ENCODE measurements around the gene CCDC110.

DNA sequence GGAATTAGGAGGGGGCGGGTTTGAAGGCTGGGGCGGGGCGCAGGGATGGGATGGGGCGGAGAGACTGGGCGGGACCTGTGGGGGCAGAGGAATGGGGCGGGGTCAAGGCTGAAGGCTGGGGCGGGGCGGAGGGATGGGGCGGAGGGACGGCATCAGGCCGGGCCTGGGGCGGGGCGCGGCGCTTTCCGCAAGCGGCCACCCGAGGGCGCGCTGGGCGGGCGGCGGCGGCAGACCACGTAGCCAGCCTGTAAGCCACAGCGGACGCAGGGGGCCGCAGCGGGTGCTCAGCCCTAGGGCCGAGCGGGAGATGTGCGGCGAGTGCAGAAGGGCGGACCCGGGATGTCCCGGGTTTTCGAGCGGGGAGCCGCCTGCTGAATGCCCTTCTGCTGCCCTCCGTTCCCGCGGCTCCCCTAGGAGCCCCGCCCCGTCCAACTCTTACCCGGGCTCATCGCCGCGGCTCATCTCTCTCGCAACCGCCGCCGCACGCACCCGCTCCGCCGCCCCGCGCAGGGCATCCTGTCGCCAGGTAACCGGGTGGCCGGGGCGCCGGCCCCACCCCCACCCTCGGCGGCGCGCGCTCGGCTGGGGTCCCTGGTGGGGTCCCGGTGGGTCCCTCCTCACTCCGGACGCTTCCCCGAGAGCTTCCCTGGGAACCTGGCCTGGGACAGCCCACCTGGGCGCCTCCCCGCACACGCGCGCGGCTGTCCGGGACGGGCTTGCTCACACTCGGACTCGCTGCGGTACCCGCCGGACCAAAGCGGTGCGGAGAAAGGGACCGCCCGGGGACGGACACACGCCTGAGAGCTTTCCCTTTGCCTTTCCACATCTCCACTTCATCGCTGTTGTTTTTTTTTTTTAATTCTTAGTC lies at the start of gene CCDC110:
- TF ChIP-seq, protein P1, sequence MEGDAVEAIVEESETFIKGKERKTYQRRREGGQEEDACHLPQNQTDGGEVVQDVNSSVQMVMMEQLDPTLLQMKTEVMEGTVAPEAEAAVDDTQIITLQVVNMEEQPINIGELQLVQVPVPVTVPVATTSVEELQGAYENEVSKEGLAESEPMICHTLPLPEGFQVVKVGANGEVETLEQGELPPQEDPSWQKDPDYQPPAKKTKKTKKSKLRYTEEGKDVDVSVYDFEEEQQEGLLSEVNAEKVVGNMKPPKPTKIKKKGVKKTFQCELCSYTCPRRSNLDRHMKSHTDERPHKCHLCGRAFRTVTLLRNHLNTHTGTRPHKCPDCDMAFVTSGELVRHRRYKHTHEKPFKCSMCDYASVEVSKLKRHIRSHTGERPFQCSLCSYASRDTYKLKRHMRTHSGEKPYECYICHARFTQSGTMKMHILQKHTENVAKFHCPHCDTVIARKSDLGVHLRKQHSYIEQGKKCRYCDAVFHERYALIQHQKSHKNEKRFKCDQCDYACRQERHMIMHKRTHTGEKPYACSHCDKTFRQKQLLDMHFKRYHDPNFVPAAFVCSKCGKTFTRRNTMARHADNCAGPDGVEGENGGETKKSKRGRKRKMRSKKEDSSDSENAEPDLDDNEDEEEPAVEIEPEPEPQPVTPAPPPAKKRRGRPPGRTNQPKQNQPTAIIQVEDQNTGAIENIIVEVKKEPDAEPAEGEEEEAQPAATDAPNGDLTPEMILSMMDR (IDR thresholded peaks at IDR 0.05) = peak; percentile 57
- TF ChIP-seq TAF1 (IDR thresholded peaks at IDR 0.05; ENCODE audit: borderline replicate concordance, low read depth, low read length) (no peak), MXI1 (IDR thresholded peaks at IDR 0.05; ENCODE audit: low read depth, low read length) (no peak), POLR2AphosphoS5 (IDR thresholded peaks at IDR 0.05; ENCODE audit: low read depth, low read length) (no peak), JUND (IDR thresholded peaks at IDR 0.05) (no peak), RAD21 (IDR thresholded peaks at IDR 0.05; ENCODE audit: low read length) (peak; percentile 66), EP300 (IDR thresholded peaks at IDR 0.05; ENCODE audit: borderline replicate concordance in 1 of 2, low read depth in 1 of 2, low read length in 1 of 2) (no peak), RFX5 (IDR thresholded peaks at IDR 0.05; ENCODE audit: low read length) (no peak), NFIC (IDR thresholded peaks at IDR 0.05; ENCODE audit: borderline replicate concordance) (no peak), SMC3 (IDR thresholded peaks at IDR 0.05; ENCODE audit: low read depth, low read length) (peak; percentile 67)
- TF ChIP-seq, protein P2, sequence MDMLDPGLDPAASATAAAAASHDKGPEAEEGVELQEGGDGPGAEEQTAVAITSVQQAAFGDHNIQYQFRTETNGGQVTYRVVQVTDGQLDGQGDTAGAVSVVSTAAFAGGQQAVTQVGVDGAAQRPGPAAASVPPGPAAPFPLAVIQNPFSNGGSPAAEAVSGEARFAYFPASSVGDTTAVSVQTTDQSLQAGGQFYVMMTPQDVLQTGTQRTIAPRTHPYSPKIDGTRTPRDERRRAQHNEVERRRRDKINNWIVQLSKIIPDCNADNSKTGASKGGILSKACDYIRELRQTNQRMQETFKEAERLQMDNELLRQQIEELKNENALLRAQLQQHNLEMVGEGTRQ (IDR thresholded peaks at IDR 0.05; ENCODE audit: borderline replicate concordance, low read depth, low read length) = no peak
